NCI-H446 (cell line): ENCODE measurements around the gene IFT43.

Experiments
- DNase-seq, 2 experiments: peaks; one replicate each; lab custom pipeline; 2025; lab: John Stamatoyannopoulos, UW

The IFT43 gene

DNA sequence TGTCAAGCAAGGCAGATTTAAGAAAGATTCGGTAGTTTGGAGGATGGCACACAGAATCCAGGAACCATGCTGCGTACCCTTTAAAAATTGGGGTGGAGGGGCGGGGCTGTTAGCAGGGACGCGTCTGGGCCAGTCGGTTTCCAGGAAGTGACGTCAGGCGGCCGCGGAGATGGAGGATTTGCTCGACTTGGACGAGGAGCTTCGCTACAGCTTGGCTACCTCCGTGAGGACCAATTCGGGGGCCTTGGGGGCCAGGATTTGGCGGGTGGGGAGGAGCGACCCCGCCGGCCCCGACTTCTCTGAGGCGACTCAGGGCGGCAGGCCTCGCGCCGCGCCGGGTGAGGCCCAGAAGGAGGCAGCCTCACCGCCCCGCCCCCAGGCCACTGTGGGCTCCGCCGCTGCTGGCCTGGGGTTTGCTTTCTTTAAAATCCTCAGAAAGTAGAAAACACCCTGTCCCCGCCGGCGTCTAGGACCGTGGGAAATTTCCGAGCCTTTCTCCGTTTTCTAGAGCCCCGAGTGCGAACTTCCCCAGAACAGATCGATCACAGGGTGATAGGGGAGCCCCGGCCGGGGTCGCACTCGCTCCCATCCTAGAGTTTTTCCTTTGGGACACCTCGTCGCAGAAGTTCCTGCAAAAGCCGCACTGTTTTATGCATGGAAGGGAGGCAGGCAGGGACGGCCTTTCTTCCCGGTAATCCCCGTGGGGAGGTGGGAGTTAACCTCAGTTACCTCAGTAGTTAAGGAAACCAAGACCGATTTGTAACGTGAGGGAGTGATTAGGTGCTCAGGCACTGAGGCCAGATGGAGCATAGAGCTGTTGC lies at the start of gene IFT43:
Gene IFT43 (plus strand): TSS at position 146 of the 821 bp plus-strand sequence. CDS start 24 bp downstream, at position 170.
- DNase-seq, result peak; percentile 46 to 64

DNA sequence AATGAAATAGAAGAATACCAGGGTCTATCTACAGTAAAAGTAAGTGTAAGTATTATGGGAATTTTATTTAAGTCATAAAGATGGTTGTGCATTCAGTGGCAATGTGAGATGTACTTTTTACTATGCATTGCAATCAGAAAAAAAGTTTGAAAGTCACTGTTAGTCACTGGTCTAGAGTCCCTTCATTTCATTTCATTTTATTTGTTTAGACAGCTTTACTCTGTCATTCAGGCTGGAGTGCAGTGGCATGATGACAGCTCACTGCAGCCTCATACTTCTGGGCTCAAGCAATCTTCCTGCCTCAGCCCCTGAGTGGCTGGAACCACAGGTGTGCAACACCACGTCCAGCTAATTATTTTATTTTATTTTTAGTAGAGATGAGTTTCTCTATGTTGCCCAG lies 46.4 kb upstream of the IFT43 start:
- DNase-seq, result no peak

GRCh38 chr14:75941030-75941429 lies 44.5 kb upstream of the IFT43 start:
- no peak for DNase-seq

GRCh38 chr14:75944607-75945241 lies 40.8 kb upstream of the IFT43 start:
- no peak for DNase-seq

DNA sequence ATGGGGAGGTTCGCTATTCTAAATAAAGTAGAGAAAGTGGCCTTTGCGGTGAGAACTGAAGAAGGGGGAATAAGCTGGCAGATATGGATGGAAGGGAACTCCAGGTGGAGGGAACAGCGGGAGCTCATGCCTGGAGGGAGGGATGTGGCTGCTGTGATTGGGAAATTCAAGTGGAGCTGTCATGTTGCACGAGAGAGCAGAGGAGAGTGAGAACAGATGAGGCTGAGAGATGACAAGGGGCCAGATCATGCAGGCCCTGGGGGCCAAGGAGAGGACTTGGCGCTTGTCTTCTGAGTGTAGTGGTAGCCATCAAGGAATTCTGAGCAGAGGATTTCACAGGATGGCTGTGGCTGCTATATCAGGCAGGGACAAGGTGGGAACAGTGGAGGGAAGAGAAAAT lies 38.8 kb upstream of the IFT43 start:
- DNase-seq, result no peak

- no peak for DNase-seq
Measured at GRCh38 chr14:75952489-75952888, 33.1 kb upstream of the IFT43 start.

DNA sequence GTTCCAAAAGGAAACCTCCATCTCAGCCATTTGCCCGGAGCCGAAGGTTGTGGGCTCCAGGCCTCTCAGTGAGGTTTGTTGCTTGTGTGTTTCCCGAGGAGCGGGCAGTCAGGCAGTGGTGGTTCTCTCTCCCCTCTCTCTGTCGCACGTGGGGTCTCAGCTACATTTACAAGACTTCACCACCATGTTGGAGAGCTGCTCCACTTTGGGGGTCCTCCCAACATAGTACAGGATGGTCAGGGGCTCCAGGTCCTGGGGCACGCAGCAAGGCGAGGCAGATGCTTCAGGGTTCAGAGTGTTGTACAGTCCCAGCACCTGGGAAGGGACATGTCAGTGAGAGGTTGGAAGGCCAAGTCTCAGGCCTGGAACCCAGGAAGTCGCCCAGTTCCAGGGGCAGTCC lies 26.5 kb upstream of the IFT43 start:
- DNase-seq, result no peak

DNA sequence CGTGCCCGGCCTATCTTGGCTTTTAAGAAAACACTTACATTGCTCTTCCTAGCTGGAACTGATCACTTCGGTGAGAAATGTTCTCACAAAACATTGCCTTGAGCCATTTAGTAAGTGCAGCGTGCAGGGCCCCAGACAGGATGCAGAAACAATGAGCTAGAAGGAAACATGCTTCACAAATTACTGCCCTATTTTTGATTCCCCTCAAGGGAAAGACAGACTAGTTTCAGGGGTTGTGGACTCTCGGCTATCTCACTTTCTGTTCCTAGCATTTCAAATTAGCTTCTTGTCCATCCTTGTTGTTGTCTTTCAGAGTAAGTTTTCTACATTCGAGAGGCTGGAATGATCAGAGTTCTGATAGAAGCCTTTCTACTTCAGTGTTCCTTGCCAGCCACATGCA lies 25.3 kb upstream of the IFT43 start:
- no peak for DNase-seq

GRCh38 chr14:75961662-75962061 lies 23.9 kb upstream of the IFT43 start:
- DNase-seq, result peak; percentile 15 to 89

DNA sequence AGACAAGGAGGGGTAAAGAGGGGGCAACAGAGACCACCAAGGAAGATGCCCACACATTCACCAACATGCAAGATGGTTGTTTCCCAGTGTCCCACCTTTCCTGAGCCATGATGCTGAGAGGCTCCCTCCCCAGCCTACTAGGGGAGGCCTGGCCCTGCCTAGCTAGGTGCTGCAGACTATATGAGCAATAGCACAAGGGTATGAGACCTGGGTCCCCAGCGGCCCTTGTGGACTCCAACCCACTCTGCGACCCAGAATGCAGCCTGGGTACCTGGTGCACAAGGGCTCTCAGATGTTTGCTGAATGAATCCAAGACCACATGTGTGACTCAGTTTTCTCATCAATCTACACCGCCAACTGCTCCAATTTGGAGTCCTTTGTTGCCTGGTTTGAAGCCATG lies 17.7 kb upstream of the IFT43 start:
- no peak for DNase-seq

- DNase-seq, result peak in 1 of 2 experiments; percentile 75
Measured at GRCh38 chr14:75968456-75968855, 17.1 kb upstream of the IFT43 start.

- peak in 1 of 2 experiments; percentile 74 for DNase-seq
Measured at GRCh38 chr14:75969126-75969525, 16.4 kb upstream of the IFT43 start.

DNA sequence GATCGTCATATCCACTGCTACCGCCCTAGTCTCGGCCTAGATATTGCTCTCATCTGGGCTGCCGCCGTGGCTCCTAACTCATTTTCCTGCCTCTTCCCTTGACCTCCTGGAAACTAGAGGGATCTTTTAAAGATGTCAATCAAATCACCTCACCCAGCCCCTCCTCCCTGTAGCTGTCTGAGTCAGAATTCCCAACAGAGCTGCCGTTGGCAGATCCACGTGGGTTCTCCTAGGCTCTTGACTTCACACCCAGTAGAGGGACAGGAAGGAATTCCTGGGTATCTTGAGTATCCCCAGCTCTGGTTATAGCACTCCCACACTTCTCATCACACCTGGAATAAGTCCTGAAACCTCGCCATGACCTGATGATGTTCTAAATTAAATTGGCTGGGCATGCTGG lies 15.7 kb upstream of the IFT43 start:
- peak in 1 of 2 experiments; percentile 63 for DNase-seq

DNA sequence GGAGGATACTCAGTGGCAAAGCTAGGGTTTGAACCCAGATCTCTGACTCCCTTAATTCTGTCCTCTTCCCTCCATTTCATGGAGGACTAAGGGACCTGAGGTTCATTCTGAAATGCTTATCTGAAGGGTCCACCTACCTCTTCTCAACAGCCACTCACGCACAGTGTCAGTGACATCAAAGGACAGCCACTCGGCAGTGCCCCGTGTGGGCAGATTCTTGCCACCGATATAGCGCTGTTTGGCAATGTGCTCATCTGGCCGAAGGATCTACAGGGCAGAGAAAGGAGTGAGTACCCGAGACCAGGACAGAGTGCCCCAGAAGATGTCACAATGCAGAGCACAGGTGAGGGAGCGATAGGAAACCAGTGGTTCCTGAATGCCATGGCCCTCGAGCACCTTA lies 14.6 kb upstream of the IFT43 start:
- DNase-seq, result no peak

- peak in 1 of 2 experiments; percentile 25 for DNase-seq
Measured at GRCh38 chr14:75971509-75971908, 14.1 kb upstream of the IFT43 start.

GRCh38 chr14:75972801-75973421 lies 12.7 kb upstream of the IFT43 start:
- peak in 1 of 2 experiments; percentile 80 for DNase-seq

DNA sequence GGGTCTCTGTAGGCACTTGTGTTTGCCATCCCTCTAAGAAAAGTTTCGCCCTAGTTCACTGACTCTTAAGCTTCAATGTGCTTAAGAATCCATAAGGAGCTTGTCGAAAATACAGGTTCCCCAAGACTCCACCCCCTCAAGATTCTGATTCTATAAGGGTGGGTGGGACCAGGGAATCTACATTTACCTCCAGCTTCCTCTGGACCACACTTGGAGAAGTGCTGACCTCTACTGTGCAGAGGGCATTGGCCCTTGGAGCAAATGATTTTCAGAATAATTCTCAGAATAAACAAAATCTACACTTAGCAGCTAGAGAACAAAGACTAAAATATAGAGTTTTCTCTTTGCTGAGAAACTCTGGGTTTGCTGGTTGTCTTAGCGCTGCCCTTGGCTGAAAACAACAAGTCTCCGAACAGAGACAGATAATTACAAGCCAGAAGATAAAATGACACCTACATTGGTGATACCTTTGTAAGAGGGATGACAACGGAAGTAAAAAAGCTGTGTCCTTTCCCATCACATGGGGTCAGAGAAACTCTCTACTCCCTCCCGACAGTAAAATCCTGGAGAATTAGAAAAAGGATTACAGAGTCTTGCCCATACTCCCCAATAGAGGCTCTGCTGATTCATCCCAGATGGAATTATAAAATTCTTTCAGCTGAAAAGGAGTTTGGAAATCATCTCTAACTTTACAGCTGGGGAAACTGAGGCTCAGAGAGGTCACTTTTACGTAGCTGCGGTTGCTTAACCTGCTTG lies 8.6 kb upstream of the IFT43 start:
- no peak for DNase-seq

- no peak for DNase-seq
Measured at GRCh38 chr14:75977582-75977943, 8.0 kb upstream of the IFT43 start.

DNA sequence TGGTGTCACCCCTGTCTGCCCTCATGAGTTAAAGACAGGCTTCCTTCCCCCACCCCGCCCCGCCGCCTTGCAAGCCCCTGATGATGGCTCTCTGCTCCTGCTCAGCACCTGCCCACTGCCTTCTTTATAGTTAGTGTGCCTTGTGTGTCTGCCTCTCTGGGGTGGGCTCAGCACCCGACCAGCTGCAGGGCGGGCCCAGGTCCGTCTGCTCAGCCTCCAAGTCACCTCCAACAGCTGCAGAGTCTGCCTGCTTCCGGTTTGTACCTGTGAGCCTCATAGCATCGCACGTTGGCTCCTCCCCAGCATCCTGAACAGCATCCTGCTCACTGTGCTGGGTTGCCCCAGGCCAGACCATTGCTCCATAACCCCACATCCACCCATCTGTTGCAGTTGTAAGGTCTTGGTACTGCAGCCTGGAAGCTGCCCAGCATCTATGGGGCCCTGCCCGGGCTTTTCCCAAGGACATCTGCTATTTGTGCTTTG lies 7.3 kb upstream of the IFT43 start:
- peak in 1 of 2 experiments; percentile 52 for DNase-seq

GRCh38 chr14:75979071-75979571 lies 6.4 kb upstream of the IFT43 start:
- peak in 1 of 2 experiments; percentile 57 for DNase-seq

- peak in 1 of 2 experiments; percentile 44 for DNase-seq
Measured at GRCh38 chr14:75979648-75980565, 5.7 kb upstream of the IFT43 start.
